COLO668 (cell line): ENCODE measurements around the gene PRKAG1.

Source experiments
- DNase-seq: peaks from one replicate; lab custom pipeline; 2025; ENCODE audit not compliant: unreplicated experiment; lab: John Stamatoyannopoulos, UW

Gene PRKAG1

GRCh38 chr12:48985901-48986300 is 32.7 kb downstream of the PRKAG1 start:
- DNase-seq = no peak

- DNase-seq = no peak
Observed at GRCh38 chr12:48985475-48985897, 33.1 kb downstream of the PRKAG1 start.

DNA sequence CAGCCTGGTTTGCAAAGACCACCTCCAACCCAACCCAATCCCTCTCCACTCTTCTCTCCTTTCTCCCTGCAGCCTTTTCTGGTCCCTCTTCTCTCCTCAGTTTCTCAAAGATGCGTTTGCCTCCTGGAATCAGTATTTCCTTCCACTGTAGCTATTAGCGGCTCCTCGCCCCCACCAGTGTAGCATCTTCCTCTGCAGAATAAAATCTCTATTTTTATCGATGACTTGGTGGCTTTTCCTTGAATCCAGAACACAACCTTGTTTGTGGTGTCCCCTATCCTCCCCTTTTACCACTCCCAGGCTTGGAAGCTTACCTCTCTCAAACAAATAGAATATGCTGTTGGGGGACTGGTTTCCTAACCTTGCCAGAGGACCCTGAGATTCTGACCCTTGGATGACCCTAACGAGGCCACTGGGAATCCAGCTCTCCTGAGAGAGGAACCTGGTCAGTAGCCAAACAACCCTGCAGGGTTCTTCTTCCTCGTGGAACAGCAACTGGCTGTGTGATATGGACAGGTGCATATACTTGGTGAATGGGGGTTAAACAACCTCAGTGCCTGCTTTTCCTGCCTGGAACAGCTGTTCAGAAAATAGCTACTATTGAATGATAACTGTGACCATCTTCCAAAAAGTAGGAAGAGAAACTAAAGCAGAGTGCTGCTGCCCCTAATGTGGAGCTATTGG is 36.0 kb downstream of the PRKAG1 start:
- DNase-seq = no peak

GRCh38 chr12:48981757-48982157 is 36.8 kb downstream of the PRKAG1 start:
- no peak for DNase-seq

DNA sequence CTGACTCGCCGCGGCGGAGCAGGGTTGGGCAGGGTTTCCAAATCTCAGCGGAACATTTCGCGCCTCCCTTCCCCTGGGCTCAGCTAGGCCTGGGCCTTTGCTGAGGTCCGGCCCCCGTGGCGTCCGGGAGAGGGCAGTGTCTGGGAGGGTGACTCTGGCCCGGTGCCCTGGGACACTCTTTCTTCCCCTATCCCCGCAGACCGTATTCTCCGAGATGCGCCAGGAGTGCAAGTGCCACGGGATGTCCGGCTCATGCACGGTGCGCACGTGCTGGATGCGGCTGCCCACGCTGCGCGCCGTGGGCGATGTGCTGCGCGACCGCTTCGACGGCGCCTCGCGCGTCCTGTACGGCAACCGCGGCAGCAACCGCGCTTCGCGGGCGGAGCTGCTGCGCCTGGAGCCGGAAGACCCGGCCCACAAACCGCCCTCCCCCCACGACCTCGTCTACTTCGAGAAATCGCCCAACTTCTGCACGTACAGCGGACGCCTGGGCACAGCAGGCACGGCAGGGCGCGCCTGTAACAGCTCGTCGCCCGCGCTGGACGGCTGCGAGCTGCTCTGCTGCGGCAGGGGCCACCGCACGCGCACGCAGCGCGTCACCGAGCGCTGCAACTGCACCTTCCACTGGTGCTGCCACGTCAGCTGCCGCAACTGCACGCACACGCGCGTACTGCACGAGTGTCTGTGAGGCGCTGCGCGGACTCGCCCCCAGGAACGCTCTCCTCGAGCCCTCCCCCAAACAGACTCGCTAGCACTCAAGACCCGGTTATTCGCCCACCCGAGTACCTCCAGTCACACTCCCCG is 37.4 kb downstream of the PRKAG1 start:
- DNase-seq = peak; percentile 15

- peak; percentile 14 for DNase-seq
Observed at GRCh38 chr12:48980389-48980952, 38.1 kb downstream of the PRKAG1 start.

DNA sequence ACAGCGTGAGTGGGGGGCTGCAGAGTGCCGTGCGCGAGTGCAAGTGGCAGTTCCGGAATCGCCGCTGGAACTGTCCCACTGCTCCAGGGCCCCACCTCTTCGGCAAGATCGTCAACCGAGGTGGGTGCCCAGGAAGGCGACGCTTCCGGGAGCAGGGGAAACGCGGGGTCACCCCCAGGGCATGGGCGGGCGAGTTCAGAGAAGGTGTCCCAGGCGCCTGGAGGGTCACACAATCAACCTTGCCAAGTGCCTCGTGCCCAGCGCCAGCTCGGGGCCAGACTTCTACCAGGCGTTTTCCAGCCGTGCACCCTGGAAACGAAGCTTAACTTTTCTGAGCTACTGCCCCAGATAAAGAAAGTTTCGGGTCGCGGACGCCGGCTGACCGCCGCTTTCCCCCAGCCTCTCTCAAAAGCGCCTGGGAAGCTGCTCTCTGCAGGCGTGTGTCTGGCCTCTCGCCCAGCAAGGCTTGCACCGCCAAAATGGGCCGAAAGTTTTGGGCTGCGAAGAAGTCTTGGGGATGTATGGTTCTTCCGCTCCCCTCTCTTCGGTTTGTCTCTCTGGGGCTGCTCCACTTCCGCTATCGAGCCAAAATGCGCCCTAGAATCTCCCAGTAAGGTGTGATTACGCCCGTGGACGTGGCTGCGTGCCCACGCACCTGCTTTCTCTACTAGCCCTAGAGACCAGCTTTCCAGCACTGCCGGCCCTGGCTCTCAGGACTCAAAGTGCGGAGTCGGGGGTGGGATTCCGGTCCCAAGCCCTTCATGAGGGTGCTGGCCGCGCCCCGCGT is 38.8 kb downstream of the PRKAG1 start:
- DNase-seq = no peak

GRCh38 chr12:48978741-48979601 is 39.6 kb downstream of the PRKAG1 start:
- no peak for DNase-seq

DNA sequence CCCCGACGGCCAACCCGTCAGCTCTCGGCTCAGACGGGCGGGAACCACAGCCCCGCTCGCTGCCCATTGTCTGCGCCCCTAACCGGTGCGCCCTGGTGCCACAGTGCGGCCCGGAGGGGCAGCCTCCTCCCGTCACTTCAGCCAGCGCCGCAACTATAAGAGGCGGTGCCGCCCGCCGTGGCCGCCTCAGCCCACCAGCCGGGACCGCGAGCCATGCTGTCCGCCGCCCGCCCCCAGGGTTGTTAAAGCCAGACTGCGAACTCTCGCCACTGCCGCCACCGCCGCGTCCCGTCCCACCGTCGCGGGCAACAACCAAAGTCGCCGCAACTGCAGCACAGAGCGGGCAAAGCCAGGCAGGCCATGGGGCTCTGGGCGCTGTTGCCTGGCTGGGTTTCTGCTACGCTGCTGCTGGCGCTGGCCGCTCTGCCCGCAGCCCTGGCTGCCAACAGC is 40.3 kb downstream of the PRKAG1 start, which contains the start of gene WNT1:
Gene WNT1 (plus strand): TSS at position 32 of the 450 bp plus-strand sequence. CDS start 329 bp downstream, at position 361.
- no peak for DNase-seq

- DNase-seq = peak; percentile 63
Observed at GRCh38 chr12:48977290-48978281, 41.0 kb downstream of the PRKAG1 start.

- DNase-seq = no peak
Observed at GRCh38 chr12:48973941-48974673, 44.5 kb downstream of the PRKAG1 start.

DNA sequence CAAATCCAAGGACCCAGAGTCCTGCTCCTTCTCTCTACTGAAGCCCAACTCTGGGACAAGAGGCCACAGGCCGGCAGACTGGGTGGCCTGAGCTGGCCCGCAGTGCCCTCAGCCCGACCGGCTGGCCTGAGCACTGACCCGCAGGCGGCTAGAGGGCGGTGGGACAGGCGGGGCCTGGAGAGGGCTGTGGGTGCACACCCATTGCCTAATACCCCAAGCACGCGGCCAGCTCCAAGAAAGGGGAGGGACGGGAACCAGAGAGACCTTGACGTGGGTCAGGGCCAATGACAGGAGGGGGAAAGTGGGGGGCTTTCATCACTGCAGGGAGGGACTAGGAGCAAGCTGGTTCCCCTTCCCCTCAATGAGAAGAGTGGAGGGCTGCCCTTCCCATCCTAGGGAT is 45.0 kb downstream of the PRKAG1 start:
- no peak for DNase-seq

- DNase-seq = no peak
Observed at GRCh38 chr12:48972952-48973483, 45.6 kb downstream of the PRKAG1 start.

DNA sequence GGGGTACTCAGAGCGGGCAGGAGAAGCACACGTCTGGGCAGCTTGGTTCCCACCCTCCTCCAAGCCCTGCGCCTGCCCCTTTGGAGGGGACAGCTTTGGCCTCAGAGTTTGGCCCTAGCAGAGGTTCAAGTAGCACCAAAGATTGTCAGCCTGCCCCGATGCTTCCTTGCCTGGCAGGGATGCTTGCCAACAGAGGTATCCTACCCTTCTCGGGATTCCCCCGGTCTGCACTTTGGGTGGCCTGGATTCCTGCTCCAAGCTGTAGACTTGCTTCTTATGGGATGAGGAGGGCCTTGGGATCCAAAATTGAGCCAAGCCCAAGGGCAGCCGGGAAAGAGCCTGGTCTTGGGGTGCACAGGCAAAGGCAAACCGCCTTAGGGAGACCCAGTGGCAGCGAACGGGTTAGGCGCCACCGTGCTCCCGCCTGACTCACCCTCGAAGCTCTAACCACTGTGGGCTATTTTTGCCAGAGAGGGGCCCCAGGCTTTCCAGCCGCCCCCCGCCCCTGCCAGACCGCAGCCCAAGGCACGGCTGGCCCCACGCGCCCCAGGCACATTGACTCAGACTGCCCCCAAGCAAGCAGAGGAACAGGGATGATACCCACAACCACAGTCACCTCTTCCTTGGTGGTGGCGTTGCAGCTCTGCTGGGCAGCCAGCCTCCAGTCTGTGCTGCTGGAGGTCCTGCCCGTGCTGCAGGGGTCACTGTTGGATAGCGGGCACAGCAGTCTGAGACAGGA is 46.2 kb downstream of the PRKAG1 start:
- no peak for DNase-seq

DNA sequence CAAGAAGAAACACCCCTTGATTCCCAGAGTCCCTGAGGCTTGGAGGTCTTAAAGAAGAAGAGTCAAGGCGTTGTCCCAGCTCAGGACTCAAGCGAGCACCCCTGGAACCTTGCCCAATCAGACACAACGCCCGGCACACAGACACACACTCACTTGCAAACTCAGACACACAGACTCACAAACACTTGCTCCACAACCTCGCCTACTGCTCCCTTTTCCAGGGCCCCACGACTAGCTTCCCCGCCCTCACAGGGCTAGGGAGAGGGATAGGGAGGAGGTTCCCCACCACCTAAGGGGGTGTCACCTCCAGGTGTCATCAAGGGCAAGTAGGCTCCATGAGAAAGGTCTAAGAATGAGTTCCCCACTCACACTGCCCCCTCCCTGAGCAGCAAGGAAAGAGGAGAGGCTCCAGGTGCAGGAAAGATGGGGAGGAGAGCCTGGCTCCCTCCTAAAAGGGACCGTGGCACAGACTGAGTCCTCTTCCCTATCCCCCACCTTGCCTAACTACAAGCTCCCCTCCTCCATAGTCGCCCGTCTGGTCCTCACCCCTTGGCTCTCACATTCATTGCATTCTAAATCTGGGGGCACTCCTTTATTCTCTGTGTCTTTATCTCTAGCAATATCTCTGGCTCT is 47.8 kb downstream of the PRKAG1 start:
- no peak for DNase-seq

DNA sequence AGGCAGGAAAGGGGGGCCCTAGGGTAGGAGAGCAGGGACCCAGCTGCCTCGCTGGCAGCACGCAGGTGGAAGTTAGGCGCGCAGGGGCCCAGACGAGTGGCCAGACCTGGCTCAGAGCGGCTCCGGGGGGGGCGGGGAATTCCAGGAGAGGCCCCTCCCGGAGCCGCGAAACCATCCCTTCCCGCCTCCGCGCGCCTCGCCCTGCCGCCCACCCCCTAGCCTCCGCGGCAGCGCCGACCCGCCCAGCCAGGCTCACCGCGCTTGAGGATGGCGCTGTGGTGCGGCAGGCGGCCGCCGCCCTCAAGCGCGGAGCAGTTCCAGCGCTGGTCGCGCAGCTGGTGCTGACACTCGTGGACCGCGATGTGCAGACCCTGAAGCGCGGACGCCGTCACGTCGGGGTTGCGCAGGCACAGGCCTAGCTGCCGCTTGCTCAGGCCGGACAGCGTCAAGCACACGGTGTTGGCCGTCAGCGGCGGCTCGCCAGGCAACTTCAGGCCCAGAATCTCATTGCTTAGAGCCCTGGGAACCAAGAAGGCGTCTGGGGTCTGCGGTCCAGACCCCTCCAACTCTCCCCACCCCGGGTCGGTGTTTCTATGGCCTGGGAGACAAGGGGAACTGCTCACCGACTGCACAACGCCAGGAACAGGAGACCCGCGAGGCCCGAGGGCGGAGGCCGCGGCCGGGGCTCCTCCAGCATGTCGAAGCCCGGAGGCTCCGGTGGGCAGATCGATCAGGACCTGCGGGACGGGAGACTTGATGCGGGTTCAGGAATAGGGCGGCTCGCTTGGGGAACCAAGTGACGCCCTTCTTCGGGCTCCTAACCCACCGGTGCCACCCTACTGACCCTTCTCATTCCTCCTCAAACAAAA is 48.5 kb downstream of the PRKAG1 start:
- DNase-seq = peak; percentile 50
